ENCODE results near the gene CAMTA1. TPM values are rescaled to one million over a fixed set of nuclear protein-coding genes. Genes with fewer than 3 reads are reported as not detected.
"Not testable (repeated sequence)": the region's sequence is repeated elsewhere in the genome, so short reads cannot be mapped to it uniquely, and the experiment has no call there.

CAMTA1 gene
- total RNA-seq, 2 experiments from 2014 or later = 39.3 to 48.8 TPM

- ChIA-PET POLR2A (no interaction called here), CTCF (no interaction called here)
- Mint-ChIP-seq H3K27ac (no peak overlapping the region), H3K9me3 (no peaks in the 10 kb centered on the region), H3K4me3 (no peak overlapping the region), H3K36me3 (ENCODE audit: low read depth) (no peaks in the 10 kb centered on the region), H3K27me3 (peaks cover 7% of the 10 kb centered on the region), H3K4me1 (no peaks in the 10 kb centered on the region)
- no peak for DNase-seq
Measured at GRCh38 chr1:7376676-7377075, 591.4 kb downstream of the CAMTA1 start.

DNA sequence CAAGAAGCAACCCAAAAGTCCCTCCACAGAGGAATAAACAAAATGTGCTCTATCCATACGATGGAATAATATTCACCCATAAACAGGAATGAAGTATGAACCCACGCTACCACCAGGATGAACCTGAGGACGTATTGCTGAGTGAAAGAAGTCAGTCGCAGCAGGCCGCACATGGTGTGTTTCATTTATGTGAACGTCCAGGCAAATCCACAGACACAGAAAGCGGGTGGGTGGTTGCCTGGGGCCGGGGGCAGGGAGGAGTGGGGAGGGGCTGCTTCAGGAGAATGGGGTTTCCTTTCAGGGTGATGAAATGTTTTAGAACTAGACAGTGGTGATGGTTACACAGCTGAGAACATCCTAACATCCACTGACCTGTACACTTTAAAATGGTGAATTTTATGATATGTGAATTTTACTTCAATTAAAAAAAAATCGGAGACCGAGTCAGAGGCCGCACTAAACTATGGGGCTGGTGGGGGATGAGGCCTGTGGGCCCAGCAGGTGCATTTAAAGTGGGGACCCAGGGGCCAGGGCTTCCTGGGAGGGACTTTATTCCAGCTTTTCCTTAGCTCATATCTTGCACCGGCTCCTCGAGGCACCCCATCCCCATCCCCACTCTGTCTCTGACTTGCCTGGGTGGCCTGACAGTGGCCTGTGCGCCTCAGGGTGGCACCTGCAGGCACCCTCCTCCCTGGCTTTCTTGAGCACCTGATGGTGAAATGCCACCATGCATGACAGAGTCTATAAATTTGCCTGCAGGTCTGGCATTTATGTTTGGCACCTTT lies 593.3 kb downstream of the CAMTA1 start:
- DNase-seq = no peak
- ChIA-PET CTCF (no interaction called here), POLR2A (no interaction called here)
- Mint-ChIP-seq H3K4me1 (no peaks in the 10 kb centered on the region), H3K4me3 (no peak overlapping the region), H3K36me3 (ENCODE audit: low read depth) (no peaks in the 10 kb centered on the region), H3K27ac (no peak overlapping the region), H3K27me3 (peaks cover 7% of the 10 kb centered on the region), H3K9me3 (no peaks in the 10 kb centered on the region)

GRCh38 chr1:7379441-7379971 lies 594.3 kb downstream of the CAMTA1 start:
- peaks cover 7% of the 10 kb centered on the region for H3K27me3 Mint-ChIP-seq
- no peaks in the 10 kb centered on the region for H3K4me1 Mint-ChIP-seq
- CTCF ChIA-PET = no interaction called here
- no peak overlapping the region for H3K27ac Mint-ChIP-seq
- no peaks in the 10 kb centered on the region for H3K36me3 Mint-ChIP-seq (ENCODE audit: low read depth)
- POLR2A ChIA-PET = no interaction called here
- no peak for DNase-seq
- H3K4me3 Mint-ChIP-seq = no peak overlapping the region
- no peaks in the 10 kb centered on the region for H3K9me3 Mint-ChIP-seq

GRCh38 chr1:7380068-7380467 lies 594.8 kb downstream of the CAMTA1 start:
- H3K36me3 Mint-ChIP-seq (ENCODE audit: low read depth); H3K9me3 Mint-ChIP-seq; H3K27ac Mint-ChIP-seq; DNase-seq; POLR2A ChIA-PET; CTCF ChIA-PET; H3K4me1 Mint-ChIP-seq; H3K27me3 Mint-ChIP-seq; H3K4me3 Mint-ChIP-seq: not testable (repeated sequence)

GRCh38 chr1:7380712-7381111 lies 595.5 kb downstream of the CAMTA1 start:
- H3K27me3 Mint-ChIP-seq = peaks cover 7% of the 10 kb centered on the region
- no peaks in the 10 kb centered on the region for H3K4me1 Mint-ChIP-seq
- ChIA-PET CTCF (no interaction called here), POLR2A (no interaction called here)
- no peaks in the 10 kb centered on the region for H3K9me3 Mint-ChIP-seq
- H3K4me3 Mint-ChIP-seq = no peak overlapping the region
- no peaks in the 10 kb centered on the region for H3K36me3 Mint-ChIP-seq (ENCODE audit: low read depth)
- DNase-seq = no peak
- H3K27ac Mint-ChIP-seq = no peak overlapping the region

DNA sequence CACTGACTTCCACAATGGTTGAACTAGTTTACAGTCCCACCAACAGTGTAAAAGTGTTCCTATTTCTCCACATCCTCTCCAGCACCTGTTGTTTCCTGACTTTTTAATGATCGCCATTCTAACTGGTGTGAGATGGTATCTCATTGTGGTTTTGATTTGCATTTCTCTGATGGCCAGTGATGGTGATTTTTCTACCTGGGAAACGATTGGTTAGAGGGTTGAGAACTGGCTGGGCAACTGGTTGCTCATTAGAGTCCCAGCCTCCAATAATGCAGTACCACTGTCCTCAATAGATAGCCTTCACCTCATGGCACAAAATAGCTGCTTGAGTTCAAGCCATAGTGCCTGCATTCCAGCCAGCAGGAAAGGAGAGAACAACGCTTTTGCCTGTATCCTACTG lies 596.5 kb downstream of the CAMTA1 start:
- POLR2A ChIA-PET; H3K27ac Mint-ChIP-seq; H3K36me3 Mint-ChIP-seq (ENCODE audit: low read depth); H3K4me3 Mint-ChIP-seq; H3K9me3 Mint-ChIP-seq; DNase-seq; CTCF ChIA-PET; H3K27me3 Mint-ChIP-seq; H3K4me1 Mint-ChIP-seq: not testable (repeated sequence)

- Mint-ChIP-seq H3K27me3 (peaks cover 7% of the 10 kb centered on the region), H3K4me3 (no peak overlapping the region), H3K4me1 (no peaks in the 10 kb centered on the region), H3K9me3 (no peaks in the 10 kb centered on the region), H3K27ac (no peak overlapping the region), H3K36me3 (ENCODE audit: low read depth) (no peaks in the 10 kb centered on the region)
- DNase-seq = no peak
- CTCF ChIA-PET = no interaction called here
- POLR2A ChIA-PET = no interaction called here
Measured at GRCh38 chr1:7382971-7383370, 597.7 kb downstream of the CAMTA1 start.

GRCh38 chr1:7383671-7384520 lies 598.6 kb downstream of the CAMTA1 start:
- H3K4me3 Mint-ChIP-seq = no peak overlapping the region
- ChIA-PET CTCF (no interaction called here), POLR2A (no interaction called here)
- no peaks in the 10 kb centered on the region for H3K9me3 Mint-ChIP-seq
- H3K27ac Mint-ChIP-seq = no peak overlapping the region
- H3K4me1 Mint-ChIP-seq = no peaks in the 10 kb centered on the region
- peaks cover 3% of the 10 kb centered on the region for H3K27me3 Mint-ChIP-seq
- no peaks in the 10 kb centered on the region for H3K36me3 Mint-ChIP-seq (ENCODE audit: low read depth)
- no peak for DNase-seq

- DNase-seq = no peak
- Mint-ChIP-seq H3K9me3 (no peaks in the 10 kb centered on the region), H3K4me1 (no peaks in the 10 kb centered on the region), H3K4me3 (no peak overlapping the region), H3K36me3 (ENCODE audit: low read depth) (no peaks in the 10 kb centered on the region), H3K27me3 (peaks cover 3% of the 10 kb centered on the region), H3K27ac (no peak overlapping the region)
- CTCF ChIA-PET = no interaction called here
- POLR2A ChIA-PET = no interaction called here
Measured at GRCh38 chr1:7384679-7385078, 599.4 kb downstream of the CAMTA1 start.

DNA sequence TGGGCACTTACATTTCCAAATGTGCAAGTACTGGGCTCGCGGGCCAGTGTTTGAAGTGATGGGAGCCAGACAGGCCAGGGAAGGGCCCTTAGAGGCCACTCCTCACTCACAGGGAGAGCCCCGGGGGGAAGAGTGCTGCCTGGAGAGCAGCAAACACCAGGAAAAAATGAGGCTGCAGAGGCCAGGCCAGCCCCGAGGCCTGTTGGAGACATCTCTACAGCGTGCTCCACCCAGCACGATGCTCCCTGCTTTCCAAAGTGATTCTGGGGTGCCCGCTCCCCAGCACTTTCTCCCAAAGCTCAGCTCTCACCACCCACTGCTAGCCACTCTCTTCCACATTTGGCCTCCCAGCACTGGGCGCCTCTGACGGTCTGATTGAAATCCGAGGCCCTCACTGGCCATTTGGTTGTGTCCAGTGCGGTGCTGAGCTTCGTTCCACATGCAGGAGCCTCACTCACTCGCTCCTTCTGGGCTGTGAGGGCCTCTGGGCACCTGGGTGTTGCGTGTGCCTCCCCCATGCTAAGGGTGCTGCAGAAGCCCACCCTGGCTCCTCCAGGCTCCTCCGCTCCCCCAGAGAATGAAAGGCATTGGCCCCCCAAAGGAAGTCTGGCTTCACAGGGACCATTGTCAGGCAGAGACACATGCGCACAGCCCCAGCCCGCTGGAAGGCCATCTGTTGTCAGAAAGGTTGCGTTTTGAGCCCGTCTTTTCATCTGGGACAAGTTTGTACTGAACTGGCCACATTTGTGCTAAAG lies 600.4 kb downstream of the CAMTA1 start:
- Mint-ChIP-seq H3K27ac (no peak overlapping the region), H3K9me3 (no peaks in the 10 kb centered on the region), H3K4me1 (no peaks in the 10 kb centered on the region), H3K27me3 (peaks cover 1% of the 10 kb centered on the region), H3K36me3 (ENCODE audit: low read depth) (no peaks in the 10 kb centered on the region), H3K4me3 (no peak overlapping the region)
- DNase-seq = no peak
- POLR2A ChIA-PET = no interaction called here
- CTCF ChIA-PET = no interaction called here

GRCh38 chr1:7386226-7387052 lies 601.2 kb downstream of the CAMTA1 start:
- Mint-ChIP-seq H3K27me3 (no peaks in the 10 kb centered on the region), H3K4me3 (no peak overlapping the region)
- POLR2A ChIA-PET = no interaction called here

DNA sequence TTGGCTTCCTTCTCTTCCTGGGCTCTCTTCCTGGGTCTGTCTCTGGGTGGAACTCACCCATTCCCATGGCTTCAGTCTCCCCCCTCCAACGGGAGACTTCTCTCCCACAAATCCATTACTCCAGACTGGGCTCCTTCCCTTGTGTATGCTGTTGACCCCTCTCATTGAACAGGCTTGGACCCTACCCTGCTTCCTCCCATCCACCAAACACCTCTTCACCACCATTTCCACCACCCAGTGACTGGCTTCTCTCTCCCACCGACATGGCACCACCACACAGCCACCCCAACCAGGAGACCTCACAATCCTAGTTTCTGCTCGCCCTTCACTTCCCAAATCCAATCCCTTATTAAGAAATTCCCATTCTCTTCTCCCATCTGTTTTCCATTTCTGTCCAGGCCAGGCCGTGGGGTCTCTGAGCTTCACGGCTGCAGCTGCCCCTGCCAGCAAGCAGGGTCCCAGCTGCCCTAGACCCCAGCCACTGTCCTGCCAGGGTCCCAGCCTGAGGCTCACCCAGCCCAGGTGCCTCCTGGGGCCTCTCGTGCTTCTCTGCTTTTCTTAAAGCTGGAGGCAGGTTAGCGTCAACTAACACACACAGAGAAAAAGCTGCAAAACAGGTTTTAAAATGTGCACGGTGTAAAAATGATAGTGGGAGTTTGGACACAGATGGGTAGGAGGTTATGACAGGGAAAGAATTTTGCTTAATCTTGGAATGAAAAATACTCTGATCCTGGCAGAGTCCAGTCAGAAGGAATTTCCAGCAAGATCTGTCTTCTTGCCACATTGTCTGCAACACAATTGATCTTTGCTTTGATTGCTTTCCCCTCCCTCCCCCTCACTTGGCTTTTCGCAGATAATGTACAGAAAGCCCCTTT lies 602.0 kb downstream of the CAMTA1 start:
- Mint-ChIP-seq H3K9me3 (no peaks in the 10 kb centered on the region), H3K27ac (no peak overlapping the region), H3K27me3 (no peaks in the 10 kb centered on the region), H3K4me3 (no peak overlapping the region), H3K36me3 (ENCODE audit: low read depth) (no peaks in the 10 kb centered on the region), H3K4me1 (no peaks in the 10 kb centered on the region)
- POLR2A ChIA-PET = no interaction called here
- DNase-seq = no peak
- CTCF ChIA-PET = no interaction called here

More at GRCh38 chr1:7386226-7387052, 601.2 kb downstream of the CAMTA1 start:
- CTCF ChIA-PET = no interaction called here
- Mint-ChIP-seq H3K9me3 (no peaks in the 10 kb centered on the region), H3K4me1 (no peaks in the 10 kb centered on the region), H3K36me3 (ENCODE audit: low read depth) (no peaks in the 10 kb centered on the region), H3K27ac (no peak overlapping the region)
- DNase-seq = no peak
